HG03558 (cell line): ENCODE data around the gene HSD17B11.
"Not testable (repeated sequence)": the region's sequence is repeated elsewhere in the genome, so short reads cannot be mapped to it uniquely, and the experiment has no call there.

ENCODE experiments used
- ATAC-seq: cut with Tn5 transposase; IDR thresholded peaks from one replicate; pipeline ENCODE4 v1.9.1; 2021; ENCODE audit warnings: moderate number of reproducible peaks; ENCODE audit not compliant: unreplicated experiment; ENCODE audit errors: extremely low read depth

The HSD17B11 gene

DNA sequence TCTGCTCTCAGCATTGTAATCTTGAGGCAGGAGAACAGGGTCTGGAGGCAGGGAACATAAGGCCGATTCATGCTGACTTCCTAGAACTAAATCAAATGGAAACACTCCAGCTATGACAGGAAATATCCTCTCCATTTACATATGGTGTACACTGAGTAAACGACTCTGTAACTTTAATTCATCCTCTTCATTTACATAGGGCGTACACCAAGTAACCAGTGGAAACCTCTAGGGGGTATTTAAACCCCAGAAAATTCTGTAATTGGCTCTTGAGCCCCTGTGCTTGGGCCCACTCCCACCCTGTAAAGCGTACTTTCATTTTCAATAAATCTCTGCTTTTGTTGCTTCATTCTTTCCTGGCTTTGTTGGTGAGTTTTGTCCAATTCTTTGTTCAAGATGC, 76.0 kb downstream of the HSD17B11 start:
- not testable (repeated sequence) for ATAC-seq

DNA sequence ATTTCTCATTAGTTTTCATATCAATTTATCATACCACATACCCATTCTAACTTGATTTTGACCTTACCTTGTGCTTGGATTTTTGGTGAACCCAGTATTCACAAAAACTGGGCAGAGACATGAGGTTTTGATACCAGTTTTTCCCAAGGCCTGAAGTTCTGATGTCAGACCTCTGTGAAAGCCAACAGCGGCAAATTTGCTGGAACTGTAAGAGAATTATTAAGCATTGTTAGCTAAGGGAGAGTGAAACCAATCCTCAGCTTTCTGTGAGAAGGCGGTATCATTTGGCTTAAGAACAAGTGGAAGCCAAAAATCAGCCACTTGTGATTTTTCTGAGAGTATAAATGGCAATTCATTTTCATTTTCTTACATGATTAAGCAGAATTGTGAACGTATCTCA, 77.2 kb downstream of the HSD17B11 start:
- no peak for ATAC-seq

DNA sequence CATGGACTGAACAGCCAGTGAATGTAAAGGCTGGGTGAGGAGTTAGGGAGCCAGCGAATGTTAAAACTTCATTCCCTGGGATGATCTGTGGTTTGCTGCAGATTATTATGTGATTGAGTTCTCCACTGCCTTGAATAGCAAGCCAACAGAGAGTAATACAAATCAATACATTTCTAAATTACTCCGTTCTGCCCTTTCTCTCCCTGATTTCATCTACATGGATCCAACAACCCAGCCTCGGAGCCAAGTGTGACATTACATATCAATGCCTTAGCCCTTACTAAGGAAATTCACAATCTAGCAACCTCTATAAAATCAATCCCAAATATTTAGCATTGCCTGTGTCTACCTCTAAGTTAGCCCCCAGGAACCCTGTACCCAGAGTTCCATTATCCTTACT, 79.3 kb downstream of the HSD17B11 start:
- ATAC-seq: no peak

GRCh38 chr4:87310691-87311335, 80.2 kb downstream of the HSD17B11 start:
- ATAC-seq: no peak

DNA sequence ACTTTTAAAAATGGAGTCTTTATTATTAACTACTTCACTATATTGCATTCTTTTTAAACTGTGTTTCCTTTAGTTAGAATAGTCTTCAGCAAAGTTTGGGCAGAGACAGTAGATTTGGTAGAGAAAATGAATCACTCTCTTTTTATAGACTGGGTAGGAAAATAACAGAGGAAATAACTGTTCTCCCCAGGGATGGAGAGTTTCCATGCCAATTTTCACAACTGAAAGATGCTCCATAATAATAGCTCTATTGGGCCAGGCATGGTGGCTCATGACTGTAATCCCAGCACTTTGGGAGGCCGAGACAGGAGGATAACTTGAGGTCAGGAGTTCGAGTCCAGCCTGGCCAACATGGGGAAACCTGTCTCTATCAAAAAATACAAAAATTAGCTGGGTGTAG, 81.4 kb downstream of the HSD17B11 start:
- no peak for ATAC-seq

DNA sequence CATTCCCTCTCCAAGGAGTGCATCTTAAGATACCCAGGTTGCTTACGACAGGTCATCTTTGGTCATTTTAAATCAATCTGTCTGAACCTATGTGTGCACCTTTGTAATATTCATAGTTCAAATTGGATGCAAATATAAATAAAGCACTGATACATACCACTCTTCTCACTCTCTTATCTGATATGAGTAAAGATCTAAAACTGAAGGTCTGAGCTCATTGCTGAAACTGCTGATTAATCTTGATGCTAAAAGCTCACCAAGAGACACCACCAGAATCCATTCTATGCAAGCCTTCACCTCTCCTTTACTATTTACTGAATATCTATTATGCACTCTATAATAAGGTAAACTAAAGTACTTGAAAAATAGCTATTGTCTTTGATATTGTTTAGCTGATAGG, 84.9 kb downstream of the HSD17B11 start:
- ATAC-seq: no peak

DNA sequence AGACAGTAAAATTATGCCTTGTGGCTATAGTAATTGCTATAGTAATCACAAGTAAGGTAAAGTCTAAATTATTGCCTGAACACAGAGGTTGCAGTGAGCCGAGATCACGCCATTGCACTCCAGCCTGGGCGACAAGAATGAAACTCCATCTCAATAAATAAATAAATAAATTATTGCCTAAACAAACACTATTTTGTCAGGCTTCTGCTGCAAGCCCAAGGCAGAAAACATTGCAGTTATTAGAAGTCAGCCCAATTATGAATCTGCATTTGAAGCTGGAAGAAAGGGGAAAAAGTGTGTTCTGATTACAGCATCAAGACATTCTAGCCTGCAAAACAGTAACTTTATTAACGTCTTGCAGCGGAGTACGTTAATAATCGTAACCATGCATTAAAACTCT, 85.4 kb downstream of the HSD17B11 start:
- no peak for ATAC-seq

DNA sequence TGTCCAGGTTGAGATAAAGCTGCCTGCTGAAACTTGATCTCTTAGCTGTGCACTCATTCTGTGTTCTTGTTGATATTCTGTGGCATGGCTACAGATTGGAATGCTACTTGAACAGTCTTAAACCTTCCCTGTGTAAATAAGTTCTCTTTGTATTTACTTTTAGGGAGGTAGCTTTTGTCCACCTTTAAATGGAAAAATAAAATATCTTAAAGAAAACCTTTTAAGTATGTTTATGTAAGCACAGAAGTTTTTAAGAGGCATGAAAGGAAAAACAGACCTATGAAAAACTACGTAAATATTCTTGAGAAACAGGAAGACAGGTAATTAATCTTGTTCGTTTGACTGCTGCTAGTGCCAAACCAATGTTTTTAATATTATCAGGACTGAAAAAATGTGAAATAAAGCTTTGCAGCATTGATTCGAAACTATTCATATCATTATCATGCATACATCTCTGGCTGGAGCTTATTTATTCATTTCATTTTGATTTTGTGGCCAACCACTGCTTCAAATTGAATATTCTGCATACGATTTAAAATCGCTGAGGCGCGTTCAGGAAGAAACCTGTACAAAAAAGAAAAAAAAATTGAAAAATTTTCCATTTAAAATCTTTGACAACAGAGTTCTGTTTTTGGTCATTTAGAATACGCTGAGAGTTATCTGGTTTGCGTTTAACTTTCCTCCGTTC, 86.1 kb downstream of the HSD17B11 start:
- no peak for ATAC-seq

GRCh38 chr4:87299898-87300297, 91.1 kb downstream of the HSD17B11 start:
- no peak for ATAC-seq

GRCh38 chr4:87298362-87298761, 92.6 kb downstream of the HSD17B11 start:
- no peak for ATAC-seq

- ATAC-seq: not testable (repeated sequence)
These were observed 96.1 kb downstream of the HSD17B11 start for GRCh38 chr4:87294911-87295310.

- ATAC-seq: not testable (repeated sequence)
These were observed 97.1 kb downstream of the HSD17B11 start for GRCh38 chr4:87293889-87294288.

GRCh38 chr4:87286970-87287369, 104.0 kb downstream of the HSD17B11 start:
- no peak for ATAC-seq
